ENCODE results near the gene SUSD6.

SUSD6 gene

DNA sequence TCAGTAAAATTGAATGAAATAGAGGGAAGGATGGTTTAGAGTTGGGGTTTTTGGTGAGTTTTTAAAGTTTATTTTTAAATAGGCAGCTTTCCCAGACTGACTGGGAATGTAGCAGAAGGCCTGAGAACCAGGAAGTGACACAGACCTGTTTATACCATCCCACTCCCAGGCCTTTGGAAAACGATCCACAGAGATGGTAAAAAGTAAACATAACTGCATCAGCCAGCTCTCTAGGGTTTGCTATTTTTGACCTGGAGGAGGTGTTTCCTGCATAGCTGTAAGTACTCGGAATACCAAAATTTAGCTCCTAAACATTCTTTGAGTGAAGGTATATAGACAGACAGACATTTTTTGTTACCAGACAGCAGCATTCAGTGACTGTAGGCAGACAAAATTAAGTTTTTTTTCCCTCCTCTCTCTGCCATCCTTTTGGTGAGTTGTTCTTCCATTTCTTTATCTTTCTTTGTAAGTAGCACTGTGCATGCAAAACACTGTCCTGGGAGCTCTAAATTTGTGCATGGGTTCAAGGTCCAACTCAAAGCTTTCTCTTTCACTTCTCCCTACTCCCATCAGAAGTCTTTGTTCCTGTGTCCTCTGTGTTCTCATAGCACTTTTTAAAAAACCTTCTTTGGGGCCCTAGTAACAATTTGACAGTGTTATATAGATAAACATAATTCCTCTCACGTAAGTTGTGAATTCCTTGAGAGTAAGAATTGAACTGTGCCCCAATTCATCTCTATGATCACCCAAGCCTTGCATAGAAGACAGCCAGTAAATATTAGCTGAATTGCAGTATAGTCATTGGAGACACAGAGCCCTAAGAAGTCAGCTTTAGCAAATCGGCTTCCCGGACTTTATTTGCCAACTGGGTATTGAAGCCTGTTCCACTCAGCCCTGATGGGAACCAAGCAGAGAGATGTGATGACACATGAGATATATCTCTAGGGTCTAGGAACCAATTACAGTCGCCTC is 37.4 kb downstream of the SUSD6 start:
- DNase-seq (ENCODE audit: low read depth), result no peak

DNA sequence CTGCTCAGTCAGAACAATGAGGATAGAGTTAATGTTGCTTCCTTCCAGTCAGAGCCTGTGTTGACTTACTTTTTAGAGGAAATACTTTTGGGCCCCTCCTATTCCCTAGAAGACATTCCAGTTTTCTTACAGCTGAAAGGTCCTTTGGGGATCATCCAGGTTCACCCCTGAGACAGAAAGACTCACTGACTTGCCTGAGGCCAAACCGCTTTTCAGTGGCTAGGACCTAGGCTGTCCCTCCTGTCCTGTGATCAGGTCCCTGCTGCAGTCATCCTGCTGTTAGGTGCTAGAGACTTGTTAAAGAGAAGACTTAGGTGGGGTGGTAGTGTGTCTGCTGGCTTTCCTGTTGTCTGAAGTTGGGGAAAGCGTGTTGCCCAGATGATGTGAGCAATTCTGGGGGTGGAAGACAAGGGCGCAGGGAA is 39.6 kb downstream of the SUSD6 start:
- no peak for DNase-seq (ENCODE audit: low read depth)

DNA sequence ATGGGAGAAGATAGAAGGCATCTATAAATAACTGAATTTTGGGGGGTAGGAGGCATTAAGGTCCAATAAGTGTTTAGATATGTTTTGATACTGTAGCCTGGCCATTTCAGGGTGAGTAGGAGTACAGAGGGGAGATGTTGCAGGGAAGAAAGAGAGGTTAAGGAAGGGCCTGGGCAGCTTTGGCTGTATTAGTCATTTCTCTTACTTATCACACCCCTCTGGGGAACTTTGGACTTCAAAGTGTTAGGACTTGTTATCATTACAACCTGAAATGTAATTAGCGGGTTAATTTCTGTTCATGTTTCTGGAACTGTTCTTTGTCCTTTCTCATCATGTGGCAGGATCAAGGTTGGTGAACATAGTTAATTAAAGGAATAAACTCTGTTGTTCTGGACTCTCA is 40.3 kb downstream of the SUSD6 start:
- DNase-seq (ENCODE audit: low read depth), result no peak

DNA sequence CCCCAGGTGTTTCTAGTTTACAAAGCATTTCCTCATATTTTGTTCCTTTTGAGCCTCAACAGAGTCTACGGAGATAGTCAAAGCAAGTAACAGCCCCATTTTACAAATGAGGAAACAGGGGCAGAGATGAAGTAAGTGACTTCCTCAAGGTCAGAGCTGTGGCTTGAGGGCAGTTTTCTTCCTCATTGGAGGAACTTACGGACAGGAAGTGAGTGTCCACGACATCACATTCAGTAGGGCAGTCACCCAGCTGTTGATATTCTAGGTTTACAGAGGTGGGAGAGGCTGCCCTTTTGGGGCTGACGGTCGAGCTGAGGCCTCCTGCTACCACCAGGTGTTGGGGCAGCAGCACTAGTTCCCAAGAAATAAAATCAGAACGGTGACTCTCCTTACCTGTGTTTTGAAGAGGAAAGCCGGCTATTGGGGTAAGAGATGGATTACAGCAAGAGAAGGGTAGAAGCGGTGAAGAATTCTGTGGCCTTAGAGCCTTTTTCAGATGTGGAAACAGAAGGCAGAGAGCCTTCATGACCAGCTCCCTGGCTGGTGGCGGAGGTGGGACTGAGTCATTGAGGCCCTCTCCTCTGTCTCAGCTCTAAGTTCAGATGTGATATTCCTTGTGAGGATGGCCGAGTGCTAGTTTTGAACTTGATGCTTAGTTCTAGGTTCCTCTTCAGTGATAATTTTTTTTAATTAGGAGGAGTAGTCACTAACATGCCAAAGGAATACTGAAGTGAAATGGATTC is 41.7 kb downstream of the SUSD6 start:
- DNase-seq (ENCODE audit: low read depth), result no peak

- no peak for DNase-seq (ENCODE audit: low read depth)
Measured at GRCh38 chr14:69654116-69654515, 42.7 kb downstream of the SUSD6 start.

DNA sequence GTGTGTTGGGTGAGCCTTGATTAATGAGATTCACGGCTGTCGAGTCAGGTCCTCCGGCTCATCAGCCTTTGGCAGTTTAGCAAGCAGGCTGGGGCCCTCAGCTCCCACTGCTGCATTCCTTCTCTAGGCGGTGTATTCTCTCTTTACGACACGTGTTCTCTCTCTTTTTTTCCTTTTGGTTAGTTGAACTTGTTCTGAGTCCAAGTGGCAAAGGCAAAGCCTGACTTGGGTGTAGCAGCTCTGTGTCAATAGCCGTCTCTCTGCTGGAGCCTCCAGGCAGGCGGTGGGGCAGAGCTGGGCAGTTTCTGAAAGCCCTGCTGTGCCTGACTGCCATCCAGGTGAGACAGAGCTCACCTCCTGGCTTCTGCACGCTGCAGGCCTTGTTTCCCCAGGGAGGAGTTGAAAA is 46.6 kb downstream of the SUSD6 start:
- DNase-seq (ENCODE audit: low read depth), result no peak

DNA sequence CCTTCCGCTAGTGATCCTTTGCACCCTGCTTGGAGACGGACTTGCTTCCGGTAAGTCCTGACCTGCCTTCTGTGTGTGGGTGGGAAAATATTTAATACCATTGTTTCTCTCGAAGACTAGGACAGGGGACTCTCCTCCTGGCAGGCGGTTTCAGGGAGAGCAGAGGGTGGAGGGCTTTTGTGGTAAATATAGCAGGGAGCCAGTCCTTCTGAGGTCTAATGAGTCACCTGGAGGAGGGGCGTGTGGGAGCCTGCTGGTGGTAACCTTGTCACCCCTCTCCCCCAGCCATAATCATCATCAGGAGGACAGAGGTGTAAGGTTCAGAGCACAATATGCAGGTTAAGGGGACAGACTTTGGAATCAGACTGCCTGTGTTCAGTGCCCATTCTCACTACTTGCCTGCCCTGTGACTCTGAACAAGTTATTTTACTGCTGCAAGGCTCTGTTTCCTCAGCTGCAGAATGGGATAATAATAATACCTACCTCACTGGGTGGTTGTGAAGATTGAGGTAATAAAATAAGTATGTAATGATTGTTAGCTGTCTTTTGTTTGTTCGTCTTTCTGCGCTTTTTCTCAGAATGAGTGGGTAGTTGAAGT is 47.4 kb downstream of the SUSD6 start:
- no peak for DNase-seq (ENCODE audit: low read depth)

DNA sequence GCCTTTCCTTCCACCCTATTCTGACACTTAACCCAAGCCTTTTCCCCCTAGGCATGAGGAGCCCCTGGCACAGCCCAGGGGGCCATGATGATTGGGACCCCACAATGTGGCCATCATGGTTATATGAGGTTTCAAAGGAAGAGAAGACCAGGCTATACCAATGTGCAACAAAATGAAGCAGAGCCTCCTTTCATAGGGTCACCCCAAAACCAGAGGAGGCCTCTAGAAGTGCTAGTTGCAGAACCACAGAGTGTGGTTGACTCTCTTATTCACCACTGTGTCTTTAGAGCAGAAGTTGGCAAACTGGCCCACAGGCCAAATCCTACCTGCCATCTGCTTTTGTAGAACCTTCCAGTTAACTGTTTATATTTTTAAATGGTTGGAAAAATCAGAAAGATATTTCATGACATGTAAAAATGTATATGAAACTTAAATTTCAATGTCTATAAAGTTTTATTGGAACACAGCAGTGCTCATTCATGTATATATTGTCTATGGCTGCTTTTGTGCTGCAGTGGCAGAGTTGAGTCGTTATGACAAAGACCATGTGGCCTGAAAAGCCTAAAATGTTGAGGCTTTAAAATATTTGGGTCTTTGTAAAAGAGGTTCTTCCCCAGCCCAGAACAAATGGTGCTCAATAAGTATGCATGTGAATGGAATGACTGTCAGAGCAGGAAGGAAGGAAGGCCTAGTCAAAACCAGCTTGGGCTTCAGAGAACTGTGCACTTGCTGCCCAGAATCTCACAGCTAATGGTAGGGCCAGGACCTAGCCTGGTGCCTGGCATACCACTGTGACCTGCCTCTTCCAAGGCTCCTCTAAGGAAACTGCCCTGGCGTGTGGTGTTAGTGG is 49.2 kb downstream of the SUSD6 start:
- no peak for DNase-seq (ENCODE audit: low read depth)

DNA sequence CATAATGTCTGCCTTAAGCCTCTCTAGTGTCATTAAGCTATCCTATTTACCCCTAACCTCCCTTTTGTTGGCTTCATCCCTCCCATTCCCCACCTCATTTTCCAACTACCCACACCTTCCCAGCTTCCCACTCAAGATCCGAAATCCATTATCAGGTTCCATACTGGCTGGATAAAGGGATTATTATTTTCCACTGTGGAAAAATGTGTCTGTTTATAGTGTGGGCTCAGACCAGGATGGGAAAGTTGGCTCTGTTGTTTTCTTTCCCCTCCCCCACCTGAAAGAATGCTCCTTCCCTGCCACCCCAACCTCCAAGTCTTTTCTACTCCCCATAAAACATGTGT is 49.8 kb downstream of the SUSD6 start:
- no peak for DNase-seq (ENCODE audit: low read depth)

- no peak for DNase-seq (ENCODE audit: low read depth)
Measured at GRCh38 chr14:69662636-69663299, 51.4 kb downstream of the SUSD6 start.

DNA sequence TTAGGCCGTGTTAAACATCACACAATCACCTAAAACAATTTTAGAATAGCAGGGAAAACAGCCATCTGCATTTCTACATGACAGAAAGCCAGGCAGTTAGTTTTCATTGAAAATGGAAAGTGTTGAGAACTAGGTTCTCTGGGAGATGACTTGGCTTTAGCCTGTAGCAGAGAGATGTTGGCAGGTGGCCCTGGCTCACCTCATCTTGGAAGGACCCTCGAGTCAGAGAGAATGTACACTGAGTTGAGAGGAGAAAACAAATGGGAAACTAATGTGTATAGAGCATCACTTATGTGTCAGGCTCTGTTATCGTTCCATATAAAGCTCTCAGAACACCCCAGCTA is 51.9 kb downstream of the SUSD6 start:
- no peak for DNase-seq (ENCODE audit: low read depth)

- DNase-seq (ENCODE audit: low read depth), result no peak
Measured at GRCh38 chr14:69664265-69664664, 52.9 kb downstream of the SUSD6 start.

DNA sequence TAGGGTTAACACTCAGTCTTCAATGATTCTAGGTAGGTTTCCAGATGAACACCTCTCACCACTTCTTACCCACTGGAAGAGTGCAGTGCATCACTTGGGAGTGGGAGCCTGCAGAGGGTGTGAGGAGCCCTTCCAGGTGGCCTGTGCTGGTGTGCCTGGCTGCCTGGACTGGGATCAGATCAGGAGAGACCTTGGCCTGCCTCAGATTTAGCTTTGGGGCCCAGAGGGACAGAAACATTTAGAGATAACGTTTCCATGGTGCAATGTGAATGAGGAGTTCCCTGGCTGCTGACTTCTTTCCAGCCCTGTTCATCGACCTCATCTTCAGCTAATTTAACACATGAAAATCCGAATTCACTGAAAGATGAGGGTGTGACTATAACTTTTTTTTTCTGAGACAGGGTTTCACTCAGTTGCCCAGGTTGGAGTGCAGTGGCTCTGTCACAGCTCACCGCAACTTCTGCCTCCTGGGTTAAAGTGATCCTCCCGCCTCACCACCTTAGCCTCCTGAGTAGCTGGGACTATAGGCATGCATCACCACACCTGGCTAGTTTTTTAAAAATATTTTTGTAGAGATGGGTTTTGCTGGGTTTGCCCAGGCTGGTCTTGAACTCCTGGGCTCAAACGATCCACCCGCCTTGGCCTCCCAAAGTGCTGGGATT is 53.6 kb downstream of the SUSD6 start:
- no peak for DNase-seq (ENCODE audit: low read depth)

GRCh38 chr14:69665631-69666030 is 54.2 kb downstream of the SUSD6 start:
- no peak for DNase-seq (ENCODE audit: low read depth)

DNA sequence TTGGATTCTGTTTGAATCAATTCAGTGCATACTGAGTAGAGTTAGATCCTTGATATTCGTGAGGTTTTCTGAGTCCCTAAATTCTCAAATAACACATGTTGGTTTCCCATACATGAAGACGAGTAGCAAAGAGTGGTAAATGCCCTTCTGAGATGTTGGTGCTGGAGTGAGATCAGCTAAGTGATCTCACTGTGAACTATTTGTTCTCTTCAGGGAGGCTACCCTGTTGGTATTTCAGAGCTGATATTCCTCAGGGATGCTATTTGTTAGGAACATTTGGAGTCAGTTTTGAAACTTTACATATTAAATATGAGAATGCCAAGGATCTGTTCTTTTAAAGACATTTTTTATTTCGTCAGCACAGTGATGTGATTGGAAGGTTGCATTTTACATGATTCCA is 54.7 kb downstream of the SUSD6 start:
- DNase-seq (ENCODE audit: low read depth), result no peak

DNA sequence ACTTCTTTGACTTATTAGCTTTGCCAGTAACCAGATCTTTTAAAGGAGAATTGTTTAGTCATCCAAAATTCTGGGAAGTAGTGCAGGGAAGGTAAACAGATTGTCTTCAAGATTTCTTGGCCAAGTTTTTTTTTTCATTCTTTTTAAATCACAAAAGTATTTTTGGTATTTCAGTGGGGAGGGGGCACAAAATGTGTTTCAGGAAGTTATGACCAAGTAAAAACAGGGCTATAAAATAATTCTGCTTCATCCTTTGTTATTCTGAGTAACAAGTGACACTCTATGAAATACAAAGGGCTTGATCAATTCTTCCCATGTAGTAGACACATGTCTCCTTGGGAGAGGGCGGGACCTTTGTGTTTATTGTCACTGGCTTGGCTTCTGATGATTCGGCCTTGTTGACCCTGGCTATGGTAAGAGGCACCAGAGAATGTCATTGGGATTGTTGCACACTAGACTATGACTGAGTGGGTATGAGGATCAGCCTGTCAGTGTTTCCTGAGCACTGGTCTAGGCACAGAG is 55.4 kb downstream of the SUSD6 start:
- DNase-seq (ENCODE audit: low read depth), result no peak

- DNase-seq (ENCODE audit: low read depth), result no peak
Measured at GRCh38 chr14:69667938-69668335, 56.5 kb downstream of the SUSD6 start.

GRCh38 chr14:69669375-69669774 is 58.0 kb downstream of the SUSD6 start:
- DNase-seq (ENCODE audit: low read depth), result no peak

DNA sequence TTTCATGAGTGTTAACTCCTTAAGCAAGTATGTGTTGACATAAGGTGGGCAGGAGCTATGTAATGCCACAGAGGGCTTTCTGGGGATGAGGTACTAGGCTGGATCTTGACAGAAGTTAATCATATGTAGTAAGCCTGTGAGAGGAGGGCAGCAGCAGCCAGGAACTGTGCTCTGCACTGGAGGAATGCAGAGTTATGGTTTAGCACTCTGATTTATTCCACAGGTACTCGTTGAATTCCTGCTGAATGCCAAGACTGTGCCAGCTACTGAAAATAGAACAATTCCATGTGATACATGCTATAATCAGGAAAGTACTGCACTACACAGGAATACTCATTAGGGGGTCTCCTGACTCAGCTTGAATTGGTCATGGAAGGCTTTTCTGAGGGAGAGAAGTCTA is 58.7 kb downstream of the SUSD6 start:
- no peak for DNase-seq (ENCODE audit: low read depth)

DNA sequence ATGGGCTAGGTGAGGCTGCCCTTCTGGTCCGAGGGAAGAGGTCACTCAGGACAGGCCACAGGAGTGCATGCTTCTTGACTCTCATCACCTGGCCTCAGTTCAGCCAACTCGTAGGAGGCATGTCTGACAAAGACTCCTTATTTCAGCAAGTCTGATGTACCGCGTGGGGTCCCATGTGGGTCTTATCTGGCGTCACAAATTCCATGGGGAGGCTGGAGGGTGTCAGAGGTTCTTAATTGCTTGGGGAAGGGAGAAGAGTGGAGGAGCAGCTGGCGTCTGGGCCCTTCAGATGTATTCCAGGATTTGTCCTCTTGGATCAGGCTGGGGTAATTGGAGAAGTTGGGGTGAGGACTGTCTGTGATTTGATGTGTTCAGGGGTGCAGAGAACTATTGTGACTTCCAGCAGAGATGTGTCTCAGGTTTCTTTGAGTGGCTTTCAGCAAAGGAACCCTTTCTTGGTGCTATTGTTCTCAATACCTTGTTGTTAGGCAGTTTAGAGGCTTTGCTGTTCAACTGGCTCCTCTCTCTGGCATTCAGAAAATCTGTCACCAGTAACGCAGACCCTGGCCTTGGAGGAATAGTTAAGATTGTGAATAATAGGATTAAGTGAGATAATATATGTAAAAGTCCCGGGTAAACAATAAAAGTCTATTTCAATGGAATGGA is 60.1 kb downstream of the SUSD6 start:
- no peak for DNase-seq (ENCODE audit: low read depth)
